ENCODE measurements around the gene TRIM31.
A peak's percentile ranks its signal among the peaks of the same experiment; 100 is the strongest.

The TRIM31 gene

GRCh38 chr6:30130887-30131862 lies 18.3 kb upstream of the TRIM31 start (continued):
- TF ChIP-seq ZNF311 (tag by site-specific recombination; IDR thresholded peaks at IDR 0.05; ENCODE audit: borderline replicate concordance) (no peak), ZNF600 (tag by site-specific recombination; IDR thresholded peaks at IDR 0.05) (peak; percentile 87), BCL11A (tag by site-specific recombination; IDR thresholded peaks at IDR 0.05; ENCODE audit: low read depth) (no peak), SCRT1 (tag by site-specific recombination; IDR thresholded peaks at IDR 0.05; ENCODE audit: borderline replicate concordance) (no peak), KLF1 (tag by site-specific recombination; IDR thresholded peaks at IDR 0.05) (no peak), TCF7L2 (IDR thresholded peaks at IDR 0.05; ENCODE audit: borderline replicate concordance, low read depth, low read length) (no peak), ZNF701 (tag by site-specific recombination; IDR thresholded peaks at IDR 0.05) (no peak), ZNF138 (tag by site-specific recombination; IDR thresholded peaks at IDR 0.05; ENCODE audit: borderline replicate concordance) (no peak), ZNF292 (tag by site-specific recombination; IDR thresholded peaks at IDR 0.05; ENCODE audit: borderline replicate concordance, low read depth) (no peak), CTCF (tag by site-specific recombination; IDR thresholded peaks at IDR 0.05) (peak; percentile 98), ZNF549 (tag by site-specific recombination; IDR thresholded peaks at IDR 0.05) (no peak), ZNF132 (tag by site-specific recombination; IDR thresholded peaks at IDR 0.05; ENCODE audit: borderline replicate concordance) (no peak), BCL11B (tag by site-specific recombination; IDR thresholded peaks at IDR 0.05; ENCODE audit: low read depth) (no peak), ZBTB17 (tag by site-specific recombination; IDR thresholded peaks at IDR 0.05) (peak; percentile 68; the same call in 1 of the 2 replicates), SP7 (tag by site-specific recombination; IDR thresholded peaks at IDR 0.05) (peak; percentile 45), ZSCAN23 (tag by site-specific recombination; IDR thresholded peaks at IDR 0.05) (no peak), ZNF184 (tag by site-specific recombination; IDR thresholded peaks at IDR 0.05) (no peak), ZNF555 (tag by site-specific recombination; conservative IDR thresholded peaks at IDR 0.05) (no peak), REPIN1 (tag by site-specific recombination; IDR thresholded peaks at IDR 0.05; ENCODE audit: low read depth) (no peak; the same call in 1 of the 2 replicates), ZNF394 (tag by site-specific recombination; IDR thresholded peaks at IDR 0.05; ENCODE audit: borderline replicate concordance) (0 out of 2 replicates have a peak, but pooled peaks have one; percentile 11), TRIM28 (IDR thresholded peaks at IDR 0.05; ENCODE audit: borderline replicate concordance, low read length) (peak; percentile 78), ZNF16 (tag by site-specific recombination; IDR thresholded peaks at IDR 0.05; ENCODE audit: low read depth) (no peak)
- TF ChIP-seq, protein P1, sequence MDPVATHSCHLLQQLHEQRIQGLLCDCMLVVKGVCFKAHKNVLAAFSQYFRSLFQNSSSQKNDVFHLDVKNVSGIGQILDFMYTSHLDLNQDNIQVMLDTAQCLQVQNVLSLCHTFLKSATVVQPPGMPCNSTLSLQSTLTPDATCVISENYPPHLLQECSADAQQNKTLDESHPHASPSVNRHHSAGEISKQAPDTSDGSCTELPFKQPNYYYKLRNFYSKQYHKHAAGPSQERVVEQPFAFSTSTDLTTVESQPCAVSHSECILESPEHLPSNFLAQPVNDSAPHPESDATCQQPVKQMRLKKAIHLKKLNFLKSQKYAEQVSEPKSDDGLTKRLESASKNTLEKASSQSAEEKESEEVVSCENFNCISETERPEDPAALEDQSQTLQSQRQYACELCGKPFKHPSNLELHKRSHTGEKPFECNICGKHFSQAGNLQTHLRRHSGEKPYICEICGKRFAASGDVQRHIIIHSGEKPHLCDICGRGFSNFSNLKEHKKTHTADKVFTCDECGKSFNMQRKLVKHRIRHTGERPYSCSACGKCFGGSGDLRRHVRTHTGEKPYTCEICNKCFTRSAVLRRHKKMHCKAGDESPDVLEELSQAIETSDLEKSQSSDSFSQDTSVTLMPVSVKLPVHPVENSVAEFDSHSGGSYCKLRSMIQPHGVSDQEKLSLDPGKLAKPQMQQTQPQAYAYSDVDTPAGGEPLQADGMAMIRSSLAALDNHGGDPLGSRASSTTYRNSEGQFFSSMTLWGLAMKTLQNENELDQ (tag by site-specific recombination; IDR thresholded peaks at IDR 0.05; ENCODE audit: low read depth), result no peak
- TF ChIP-seq, protein P2, sequence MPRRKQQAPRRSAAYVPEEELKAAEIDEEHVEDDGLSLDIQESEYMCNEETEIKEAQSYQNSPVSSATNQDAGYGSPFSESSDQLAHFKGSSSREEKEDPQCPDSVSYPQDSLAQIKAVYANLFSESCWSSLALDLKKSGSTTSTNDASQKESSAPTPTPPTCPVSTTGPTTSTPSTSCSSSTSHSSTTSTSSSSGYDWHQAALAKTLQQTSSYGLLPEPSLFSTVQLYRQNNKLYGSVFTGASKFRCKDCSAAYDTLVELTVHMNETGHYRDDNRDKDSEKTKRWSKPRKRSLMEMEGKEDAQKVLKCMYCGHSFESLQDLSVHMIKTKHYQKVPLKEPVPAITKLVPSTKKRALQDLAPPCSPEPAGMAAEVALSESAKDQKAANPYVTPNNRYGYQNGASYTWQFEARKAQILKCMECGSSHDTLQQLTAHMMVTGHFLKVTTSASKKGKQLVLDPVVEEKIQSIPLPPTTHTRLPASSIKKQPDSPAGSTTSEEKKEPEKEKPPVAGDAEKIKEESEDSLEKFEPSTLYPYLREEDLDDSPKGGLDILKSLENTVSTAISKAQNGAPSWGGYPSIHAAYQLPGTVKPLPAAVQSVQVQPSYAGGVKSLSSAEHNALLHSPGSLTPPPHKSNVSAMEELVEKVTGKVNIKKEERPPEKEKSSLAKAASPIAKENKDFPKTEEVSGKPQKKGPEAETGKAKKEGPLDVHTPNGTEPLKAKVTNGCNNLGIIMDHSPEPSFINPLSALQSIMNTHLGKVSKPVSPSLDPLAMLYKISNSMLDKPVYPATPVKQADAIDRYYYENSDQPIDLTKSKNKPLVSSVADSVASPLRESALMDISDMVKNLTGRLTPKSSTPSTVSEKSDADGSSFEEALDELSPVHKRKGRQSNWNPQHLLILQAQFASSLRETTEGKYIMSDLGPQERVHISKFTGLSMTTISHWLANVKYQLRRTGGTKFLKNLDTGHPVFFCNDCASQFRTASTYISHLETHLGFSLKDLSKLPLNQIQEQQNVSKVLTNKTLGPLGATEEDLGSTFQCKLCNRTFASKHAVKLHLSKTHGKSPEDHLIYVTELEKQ (tag by site-specific recombination; IDR thresholded peaks at IDR 0.05; ENCODE audit: borderline replicate concordance), result no peak
- TF ChIP-seq, protein P3, sequence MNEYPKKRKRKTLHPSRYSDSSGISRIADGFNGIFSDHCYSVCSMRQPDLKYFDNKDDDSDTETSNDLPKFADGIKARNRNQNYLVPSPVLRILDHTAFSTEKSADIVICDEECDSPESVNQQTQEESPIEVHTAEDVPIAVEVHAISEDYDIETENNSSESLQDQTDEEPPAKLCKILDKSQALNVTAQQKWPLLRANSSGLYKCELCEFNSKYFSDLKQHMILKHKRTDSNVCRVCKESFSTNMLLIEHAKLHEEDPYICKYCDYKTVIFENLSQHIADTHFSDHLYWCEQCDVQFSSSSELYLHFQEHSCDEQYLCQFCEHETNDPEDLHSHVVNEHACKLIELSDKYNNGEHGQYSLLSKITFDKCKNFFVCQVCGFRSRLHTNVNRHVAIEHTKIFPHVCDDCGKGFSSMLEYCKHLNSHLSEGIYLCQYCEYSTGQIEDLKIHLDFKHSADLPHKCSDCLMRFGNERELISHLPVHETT (tag by site-specific recombination; IDR thresholded peaks at IDR 0.05), result no peak
- TF ChIP-seq, protein P4, sequence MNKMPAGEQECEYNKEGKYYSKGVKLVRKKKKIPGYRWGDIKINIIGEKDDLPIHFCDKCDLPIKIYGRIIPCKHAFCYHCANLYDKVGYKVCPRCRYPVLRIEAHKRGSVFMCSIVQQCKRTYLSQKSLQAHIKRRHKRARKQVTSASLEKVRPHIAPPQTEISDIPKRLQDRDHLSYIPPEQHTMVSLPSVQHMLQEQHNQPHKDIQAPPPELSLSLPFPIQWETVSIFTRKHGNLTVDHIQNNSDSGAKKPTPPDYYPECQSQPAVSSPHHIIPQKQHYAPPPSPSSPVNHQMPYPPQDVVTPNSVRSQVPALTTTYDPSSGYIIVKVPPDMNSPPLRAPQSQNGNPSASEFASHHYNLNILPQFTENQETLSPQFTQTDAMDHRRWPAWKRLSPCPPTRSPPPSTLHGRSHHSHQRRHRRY (tag by site-specific recombination; IDR thresholded peaks at IDR 0.05), result no peak
